Measurements from ENCODE around the gene RIOX2.

The RIOX2 gene

DNA sequence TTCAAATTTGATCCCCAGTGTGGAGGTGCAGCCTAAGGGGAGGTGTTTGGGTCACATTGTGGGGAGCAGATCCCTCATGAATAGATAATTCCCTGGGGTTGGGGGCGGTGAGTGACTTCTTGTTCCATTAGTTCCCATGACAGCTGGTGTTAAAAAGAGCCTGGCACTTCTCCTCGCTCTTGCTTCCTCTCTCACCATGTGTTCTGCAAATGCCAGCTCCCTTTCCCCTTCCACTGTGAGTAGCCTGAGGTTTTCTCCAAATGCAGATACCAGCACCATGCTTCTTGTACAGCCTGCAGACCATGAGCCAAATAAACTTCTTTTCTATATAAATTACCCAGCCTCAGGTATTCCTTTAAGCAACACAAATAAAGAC is 23.1 kb downstream of the RIOX2 start:
- ATAC-seq (no peak), DNase-seq (no peak)
- H3K4me1 Mint-ChIP-seq: no peaks in the 10 kb centered on the region
- H3K9me3 Mint-ChIP-seq: no peaks in the 10 kb centered on the region
- no peak overlapping the region for H3K27ac Mint-ChIP-seq
- H3K4me3 Mint-ChIP-seq: no peak overlapping the region
- no peaks in the 10 kb centered on the region for H3K27me3 Mint-ChIP-seq

DNA sequence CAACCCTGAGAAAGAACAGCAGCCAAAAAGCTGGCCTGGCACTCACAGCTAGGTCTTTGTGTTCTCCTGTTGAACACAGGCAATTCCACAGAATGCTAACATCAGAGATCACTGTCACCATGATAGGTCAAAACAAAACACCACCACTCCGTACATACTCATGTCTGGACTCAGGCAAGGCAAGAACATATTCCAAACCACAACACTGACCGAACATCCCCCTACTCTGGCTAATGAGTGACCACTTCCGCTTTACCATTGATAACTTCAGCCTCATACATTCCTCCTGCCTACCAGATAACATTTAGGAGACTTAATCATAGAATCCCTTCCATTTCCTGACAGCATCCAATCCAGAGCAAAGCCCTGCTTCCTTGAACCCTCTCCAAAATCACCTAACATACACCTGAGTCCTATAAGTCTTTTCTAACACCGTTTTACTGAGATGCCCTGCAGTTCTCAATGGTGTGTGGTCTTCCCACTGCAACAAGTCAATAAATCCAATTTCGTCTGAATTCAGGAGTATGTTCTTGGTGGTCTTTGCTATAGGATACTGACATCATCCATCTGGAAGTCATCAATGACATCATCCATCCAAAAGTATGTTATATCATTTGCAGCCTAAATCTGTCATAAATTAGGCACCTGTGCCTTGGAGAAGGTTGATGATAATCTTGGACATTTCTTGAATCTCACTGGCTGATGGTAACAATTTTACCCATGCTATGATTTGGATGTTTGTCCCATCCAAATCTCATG is 23.7 kb downstream of the RIOX2 start:
- Mint-ChIP-seq H3K9me3 (no peaks in the 10 kb centered on the region), H3K27ac (no peak overlapping the region), H3K27me3 (no peaks in the 10 kb centered on the region), H3K4me1 (no peaks in the 10 kb centered on the region), H3K4me3 (no peak overlapping the region)
- ATAC-seq (no peak), DNase-seq (no peak)

DNA sequence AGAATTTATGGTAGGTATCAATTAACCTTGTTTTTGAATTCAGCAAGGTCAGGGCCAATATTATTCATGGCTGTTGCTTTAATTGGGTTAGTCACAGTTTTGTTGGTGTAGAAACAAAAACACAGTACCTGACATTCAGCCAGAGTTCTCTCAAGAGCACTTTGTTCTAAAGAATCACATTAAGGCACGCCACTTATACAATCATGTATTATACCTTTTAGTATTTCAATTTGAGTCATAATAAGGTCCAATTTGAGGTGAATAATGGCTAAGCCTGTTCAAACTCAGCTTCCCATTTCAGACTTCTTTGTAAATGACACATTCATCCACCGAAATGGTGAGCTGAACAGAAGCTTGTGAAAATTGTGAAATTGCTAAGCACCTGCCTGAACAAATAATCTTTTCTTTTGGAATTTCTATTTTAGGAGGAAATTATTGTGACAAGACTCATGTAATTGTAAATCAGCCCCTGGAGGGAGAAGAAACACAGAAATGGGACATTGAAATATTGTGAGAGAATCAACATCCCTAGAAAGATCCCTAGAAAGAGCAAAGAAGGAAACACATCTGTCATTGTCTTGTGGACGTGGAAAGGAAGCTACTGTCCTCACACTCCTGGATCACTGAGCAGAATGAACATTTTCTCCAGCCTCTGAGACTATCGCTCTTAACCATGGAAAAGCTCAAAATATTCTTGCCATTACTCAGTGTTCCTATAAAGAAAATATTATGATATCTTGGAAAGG is 29.3 kb downstream of the RIOX2 start:
- peak; percentile 64 for ATAC-seq
- no peak for DNase-seq
- Mint-ChIP-seq H3K9me3 (no peaks in the 10 kb centered on the region), H3K4me1 (peaks cover 6% of the 10 kb centered on the region), H3K4me3 (no peak overlapping the region), H3K27me3 (no peaks in the 10 kb centered on the region), H3K27ac (no peak overlapping the region)

GRCh38 chr3:97940034-97940433 is 32.2 kb downstream of the RIOX2 start:
- ATAC-seq (no peak), DNase-seq (no peak)
- Mint-ChIP-seq H3K27ac (no peak overlapping the region), H3K27me3 (no peaks in the 10 kb centered on the region), H3K9me3 (no peaks in the 10 kb centered on the region), H3K4me1 (peaks cover 17% of the 10 kb centered on the region), H3K4me3 (no peak overlapping the region)

DNA sequence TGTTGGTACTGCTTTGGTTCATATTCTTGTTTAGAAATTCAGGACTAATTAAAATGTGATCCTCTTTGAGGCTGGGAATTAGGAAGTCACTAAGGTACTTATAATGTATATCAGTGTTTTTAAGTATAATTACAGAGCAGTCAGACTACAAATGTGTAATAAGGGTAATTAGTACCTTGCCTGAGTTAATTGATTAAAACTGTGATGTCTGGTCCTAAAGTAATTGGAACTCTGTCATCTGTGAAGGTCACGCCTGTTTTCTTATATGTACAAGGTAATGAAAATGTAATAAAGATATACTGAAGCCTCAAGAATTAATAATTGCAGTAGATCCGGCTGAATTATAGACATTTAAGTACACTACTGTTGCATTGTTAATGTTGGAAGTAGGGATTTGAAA is 32.8 kb downstream of the RIOX2 start:
- Mint-ChIP-seq H3K9me3 (no peaks in the 10 kb centered on the region), H3K4me3 (no peak overlapping the region), H3K4me1 (peaks cover 17% of the 10 kb centered on the region), H3K27ac (no peak overlapping the region), H3K27me3 (no peaks in the 10 kb centered on the region)
- ATAC-seq: no peak
- no peak for DNase-seq

DNA sequence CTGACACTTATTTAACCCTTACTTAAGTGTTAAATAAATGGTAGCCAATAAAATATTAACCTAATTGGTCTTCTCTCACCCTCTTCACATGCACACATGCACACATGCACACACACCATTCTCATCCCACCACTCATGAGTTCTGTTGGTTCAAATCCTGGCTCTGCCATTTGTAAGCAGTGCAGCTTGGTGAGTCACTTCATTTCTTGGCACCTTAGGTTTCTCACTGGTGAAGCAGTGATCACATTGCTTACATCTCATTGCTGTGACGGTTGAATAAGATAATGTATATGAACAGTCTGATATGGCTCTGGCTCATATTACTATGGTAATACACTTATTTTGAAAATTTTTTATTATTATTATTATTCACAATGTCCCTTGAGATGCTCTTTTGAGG is 33.8 kb downstream of the RIOX2 start:
- H3K27ac Mint-ChIP-seq: no peak overlapping the region
- DNase-seq: no peak
- no peak for ATAC-seq
- no peak overlapping the region for H3K4me3 Mint-ChIP-seq
- H3K4me1 Mint-ChIP-seq: peaks cover 16% of the 10 kb centered on the region
- no peaks in the 10 kb centered on the region for H3K9me3 Mint-ChIP-seq
- H3K27me3 Mint-ChIP-seq: no peaks in the 10 kb centered on the region

- Mint-ChIP-seq H3K9me3 (no peaks in the 10 kb centered on the region), H3K27me3 (no peaks in the 10 kb centered on the region), H3K4me1 (peaks cover 11% of the 10 kb centered on the region), H3K27ac (no peak overlapping the region), H3K4me3 (no peak overlapping the region)
- ATAC-seq (no peak), DNase-seq (no peak)
Measured at GRCh38 chr3:97937205-97937604, 35.0 kb downstream of the RIOX2 start.

GRCh38 chr3:97935842-97936241 is 36.4 kb downstream of the RIOX2 start:
- Mint-ChIP-seq H3K4me1 (peaks cover 11% of the 10 kb centered on the region), H3K27me3 (no peaks in the 10 kb centered on the region), H3K9me3 (peaks cover 0 to 2% of the 10 kb centered on the region in 2 donors), H3K27ac (no peak overlapping the region), H3K4me3 (no peak overlapping the region)
- DNase-seq (no peak), ATAC-seq (peak; percentile 58)

GRCh38 chr3:97934980-97935695 is 37.1 kb downstream of the RIOX2 start:
- Mint-ChIP-seq H3K27me3 (no peaks in the 10 kb centered on the region), H3K27ac (no peak overlapping the region), H3K4me3 (no peak overlapping the region), H3K9me3 (peaks cover 0 to 6% of the 10 kb centered on the region in 2 donors), H3K4me1 (peaks cover 11% of the 10 kb centered on the region)
- DNase-seq (no peak), ATAC-seq (peak; percentile 35)

DNA sequence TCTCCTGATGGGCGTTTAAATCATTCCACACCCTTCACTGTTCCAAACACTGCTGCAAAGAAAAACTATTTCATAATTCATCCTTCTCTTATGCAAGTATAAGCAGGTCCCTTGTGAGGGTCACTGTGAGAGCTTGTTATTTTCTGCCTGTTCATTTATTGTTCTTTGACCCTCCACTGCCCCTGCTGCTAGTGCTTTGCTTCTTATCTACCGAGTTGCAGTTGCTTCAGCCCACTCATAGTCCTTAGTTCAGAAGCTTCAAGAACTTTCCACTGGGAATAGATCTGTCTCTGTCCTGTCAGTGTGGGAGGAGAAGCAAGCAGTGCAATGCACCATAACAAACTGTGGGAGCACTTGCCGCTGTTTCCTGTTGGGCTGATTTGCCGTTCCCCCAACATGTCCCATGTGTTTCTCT is 39.8 kb downstream of the RIOX2 start:
- DNase-seq (no peak), ATAC-seq (no peak)
- H3K4me1 Mint-ChIP-seq: peaks cover 11% of the 10 kb centered on the region
- H3K27me3 Mint-ChIP-seq: no peaks in the 10 kb centered on the region
- no peak overlapping the region for H3K4me3 Mint-ChIP-seq
- peaks cover 0 to 6% of the 10 kb centered on the region in 2 donors for H3K9me3 Mint-ChIP-seq
- no peak overlapping the region for H3K27ac Mint-ChIP-seq

DNA sequence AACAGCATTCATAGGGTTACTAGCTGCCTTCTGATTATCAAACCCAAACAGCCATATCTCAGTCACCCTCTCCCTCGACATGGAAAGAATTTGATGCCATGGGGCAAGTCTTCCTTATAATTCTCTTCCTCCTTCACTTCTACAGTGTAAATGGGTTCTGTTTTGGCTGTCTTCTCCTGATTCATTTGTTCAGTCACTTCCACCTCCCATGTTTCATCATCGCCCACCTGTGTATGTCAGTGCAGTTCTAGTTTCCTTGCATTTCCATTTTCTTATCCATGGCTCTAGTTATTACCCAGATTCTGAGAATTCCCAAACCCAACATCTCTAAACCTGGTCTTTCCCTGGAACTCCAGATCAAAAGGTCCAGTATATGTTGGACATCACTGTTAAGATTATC is 41.0 kb downstream of the RIOX2 start:
- Mint-ChIP-seq H3K27ac (peak overlapping the region in 1 of 2 donors; percentile 7), H3K9me3 (peaks cover 0 to 6% of the 10 kb centered on the region in 2 donors)
- no peak for ATAC-seq

DNA sequence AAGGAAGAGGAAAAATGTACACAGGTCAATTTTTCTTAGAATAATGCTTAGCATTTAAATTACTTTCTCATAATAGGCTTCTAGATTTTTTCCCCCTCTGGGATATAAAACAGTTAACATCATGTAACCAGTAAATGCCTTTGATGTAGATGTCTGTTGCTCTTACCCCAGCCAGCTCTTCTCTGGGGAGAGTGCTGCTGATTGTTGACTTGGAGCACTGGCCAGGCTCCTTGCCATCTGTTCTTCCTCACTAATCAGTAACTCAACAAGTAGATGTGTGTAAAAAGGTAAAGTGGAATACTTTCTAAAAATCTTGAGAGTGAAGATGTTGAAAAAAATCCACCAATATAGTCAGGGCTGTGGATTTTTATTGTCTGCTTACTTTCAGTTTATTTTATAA is 42.2 kb downstream of the RIOX2 start:
- Mint-ChIP-seq H3K4me3 (no peak overlapping the region), H3K27me3 (no peaks in the 10 kb centered on the region), H3K9me3 (peaks cover 0 to 6% of the 10 kb centered on the region in 2 donors), H3K4me1 (no peaks in the 10 kb centered on the region), H3K27ac (peak overlapping the region in 1 of 2 donors; percentile 20)
- ATAC-seq (no peak), DNase-seq (no peak)

More for the DNA sequence above, 41.0 kb downstream of the RIOX2 start:
- peaks cover 10% of the 10 kb centered on the region for H3K4me1 Mint-ChIP-seq
- DNase-seq: no peak
- no peaks in the 10 kb centered on the region for H3K27me3 Mint-ChIP-seq
- H3K4me3 Mint-ChIP-seq: no peak overlapping the region

DNA sequence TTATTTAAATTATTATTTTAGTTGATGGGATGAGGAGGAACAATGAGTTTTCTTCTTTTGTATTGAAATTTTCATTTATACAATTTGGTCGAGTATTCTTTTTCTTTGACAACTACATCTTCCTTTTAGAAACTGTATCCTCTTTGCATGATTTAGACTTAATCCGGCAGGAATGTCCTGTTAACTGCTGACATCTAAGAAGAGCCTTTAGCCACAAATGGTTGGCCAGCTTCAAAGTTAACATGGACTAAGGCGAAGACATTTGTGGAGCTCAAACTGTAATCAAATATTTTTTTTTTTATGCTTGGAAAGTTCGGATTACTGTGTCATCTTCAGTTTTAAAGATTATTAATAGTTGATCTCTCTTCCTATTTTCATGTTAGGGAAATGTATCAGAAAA is 43.2 kb downstream of the RIOX2 start:
- H3K27me3 Mint-ChIP-seq: no peaks in the 10 kb centered on the region
- H3K9me3 Mint-ChIP-seq: peaks cover 0 to 6% of the 10 kb centered on the region in 2 donors
- ATAC-seq (no peak), DNase-seq (no peak)
- no peaks in the 10 kb centered on the region for H3K4me1 Mint-ChIP-seq
- H3K4me3 Mint-ChIP-seq: no peak overlapping the region
- H3K27ac Mint-ChIP-seq: no peak overlapping the region

DNA sequence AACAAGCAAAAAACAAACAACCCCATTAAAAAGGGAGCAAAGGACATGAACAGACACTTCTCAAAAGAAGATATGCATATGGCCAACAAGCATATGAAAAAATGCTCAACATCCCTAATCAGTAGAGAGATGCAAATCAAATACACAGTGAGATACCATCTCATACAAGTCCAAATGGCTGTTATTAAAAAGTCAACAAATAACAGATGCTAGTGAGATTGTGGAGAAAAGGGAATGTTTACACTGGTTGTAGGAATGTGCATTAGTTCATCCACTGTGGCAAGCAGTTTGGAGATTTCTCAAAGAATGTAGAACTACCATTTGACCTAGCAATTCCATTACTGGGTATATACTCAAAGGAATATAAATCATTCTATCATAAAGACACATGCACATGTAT is 44.5 kb downstream of the RIOX2 start:
- no peaks in the 10 kb centered on the region for H3K4me1 Mint-ChIP-seq
- H3K27ac Mint-ChIP-seq: no peak overlapping the region
- DNase-seq (no peak), ATAC-seq (no peak)
- no peak overlapping the region for H3K4me3 Mint-ChIP-seq
- H3K27me3 Mint-ChIP-seq: no peaks in the 10 kb centered on the region
- peaks cover 0 to 6% of the 10 kb centered on the region in 2 donors for H3K9me3 Mint-ChIP-seq

- H3K9me3 Mint-ChIP-seq: peaks cover 0 to 7% of the 10 kb centered on the region in 2 donors
- DNase-seq (no peak), ATAC-seq (no peak)
- H3K27me3 Mint-ChIP-seq: no peaks in the 10 kb centered on the region
- H3K27ac Mint-ChIP-seq: no peak overlapping the region
- no peak overlapping the region for H3K4me3 Mint-ChIP-seq
- no peaks in the 10 kb centered on the region for H3K4me1 Mint-ChIP-seq
Measured at GRCh38 chr3:97917813-97918536, 54.3 kb downstream of the RIOX2 start.
